SK-N-SH (cell line): ENCODE measurements around the gene ASAP3. TPM values are rescaled to one million over a fixed set of nuclear protein-coding genes. Genes with fewer than 3 reads are reported as not detected.

Experiments
- CTCF ChIA-PET: fragments of 300-600, 350-600 bp; formaldehyde crosslinking; extraction: SDS; loops from one replicate; lab custom pipeline; 2021; lab: Yijun Ruan, JAX
- POLR2A ChIA-PET: fragments of 350-600 bp; sonication (Branson Sonifier 250); formaldehyde crosslinking; extraction: SDS; loops from one replicate; lab custom pipeline; 2020; ENCODE audit warnings: antibody characterized with exemption, inconsistent platforms; lab: Yijun Ruan, JAX
- DNase-seq: peaks from one replicate; pipeline ENCODE4 v3.0.0; 2012
- H2AFZ ChIP-seq: fragments of 200-600 bp; sonication (generic); 2 replicates; pipeline ENCODE4 v1.8.1; 2016; ENCODE audit warnings: antibody characterized with exemption, mild to moderate bottlenecking, low read depth
- H3F3A ChIP-seq: fragments of 200-600 bp; sonication (generic); replicated peaks from 2 replicates; pipeline ENCODE3; 2016; ENCODE audit warnings: antibody characterized with exemption, mild to moderate bottlenecking; ENCODE audit not compliant: insufficient read depth
- H3K27ac ChIP-seq, 2 experiments: fragments of 200-500 bp in 1 of 2; fragments of 200-600 bp in 1 of 2; sonication (Bioruptor generic) in 1 of 2; sonication (generic), shearing (Covaris generic) in 1 of 2; 2 replicates each; pipeline versions ENCODE4 v1.5.1 to v1.6.1; 2014 to 2016; ENCODE audit warnings: low read depth in 2 of 2, inconsistent platforms in 1 of 2, low read length in 1 of 2, mild to moderate bottlenecking in 1 of 2, mixed read lengths in 1 of 2
- H3K27me3 ChIP-seq: fragments of 200-600 bp; sonication (generic), shearing (Covaris generic); 2 replicates; pipeline ENCODE4 v1.6.1; 2016; ENCODE audit warnings: mixed run types; ENCODE audit not compliant: insufficient read depth
- H3K36me3 ChIP-seq, 2 experiments: fragments of 200-500 bp in 1 of 2; fragments of 200-600 bp in 1 of 2; sonication (Bioruptor generic) in 1 of 2; sonication (generic) in 1 of 2; replicated peaks in 1 of 2; 2 replicates each; pipeline versions ENCODE3 to v1.5.1; 2014 to 2016; ENCODE audit warnings: low read length in 1 of 2, mild to moderate bottlenecking in 1 of 2; ENCODE audit not compliant: insufficient read depth in 2 of 2, control insufficient read depth in 1 of 2
- H3K4me1 ChIP-seq, 2 experiments: fragments of 200-500 bp in 1 of 2; fragments of 200-600 bp in 1 of 2; sonication (Bioruptor generic) in 1 of 2; sonication (generic), shearing (Covaris generic) in 1 of 2; 2 replicates each; pipeline versions ENCODE4 v1.5.1 to v1.6.1; 2014 to 2016; ENCODE audit warnings: low read depth in 1 of 2, low read length in 1 of 2, mixed run types in 1 of 2; ENCODE audit not compliant: insufficient read depth in 2 of 2, control insufficient read depth in 1 of 2
- H3K4me2 ChIP-seq: fragments of 200-600 bp; sonication (generic), shearing (Covaris generic); 2 replicates; pipeline ENCODE4 v1.6.1; 2017; ENCODE audit warnings: mixed run types
- H3K4me3 ChIP-seq, 2 experiments: fragments of 200-500 bp in 1 of 2; fragments of 200-600 bp in 1 of 2; sonication (Bioruptor generic) in 1 of 2; sonication (generic), shearing (Covaris generic) in 1 of 2; 2 replicates each; pipeline versions ENCODE4 v1.5.1 to v1.8.1; 2014 to 2016; ENCODE audit warnings: low read depth in 2 of 2, inconsistent platforms in 1 of 2, low read length in 1 of 2, mild to moderate bottlenecking in 1 of 2, mixed read lengths in 1 of 2, moderate library complexity in 1 of 2
- H3K79me2 ChIP-seq: fragments of 200-600 bp; sonication (generic); 2 replicates; pipeline ENCODE4 v1.8.1; 2017; ENCODE audit warnings: mild to moderate bottlenecking; ENCODE audit not compliant: insufficient read depth
- H3K9ac ChIP-seq: fragments of 200-600 bp; sonication (generic); 2 replicates; pipeline ENCODE4 v1.6.1; 2017; ENCODE audit warnings: mixed run types
- H3K9me2 ChIP-seq: fragments of 200-600 bp; sonication (generic); 2 replicates; pipeline ENCODE4 v1.6.1; 2017; ENCODE audit warnings: mixed run types
- H3K9me3 ChIP-seq: fragments of 200-600 bp; sonication (generic); 2 replicates; pipeline ENCODE4 v1.6.1; 2017; ENCODE audit warnings: mixed run types, mild to moderate bottlenecking, moderate library complexity
- H4K20me1 ChIP-seq: fragments of 200-600 bp; sonication (generic); 2 replicates; pipeline ENCODE4 v1.6.1; 2017; ENCODE audit warnings: mild to moderate bottlenecking, mixed run types; ENCODE audit not compliant: insufficient read depth
- FOSL2 ChIP-seq: IDR thresholded peaks from 2 replicates; pipeline ENCODE4 v1.4.0; 2012; ENCODE audit warnings: low read depth, mild to moderate bottlenecking, moderate library complexity, borderline replicate concordance
- GABPA ChIP-seq: IDR thresholded peaks from 2 replicates; pipeline ENCODE4 v1.4.0; 2012; ENCODE audit warnings: low read depth, mild to moderate bottlenecking
- GATA2 ChIP-seq: sonication (generic); formaldehyde crosslinking; IDR thresholded peaks from 2 replicates; pipeline ENCODE4 v1.5.0; 2020; ENCODE audit warnings: mild to moderate bottlenecking, missing genetic modification reagents
- JUND ChIP-seq: IDR thresholded peaks from 2 replicates; pipeline ENCODE4 v1.4.0; 2012
- MAX ChIP-seq: IDR thresholded peaks from 2 replicates; pipeline ENCODE4 v1.4.0; 2012; ENCODE audit warnings: low read depth
- MEF2A ChIP-seq: IDR thresholded peaks from 2 replicates; pipeline ENCODE4 v1.4.0; 2012; ENCODE audit warnings: low read depth, borderline replicate concordance
- NFIC ChIP-seq: IDR thresholded peaks from 2 replicates; pipeline ENCODE4 v1.4.0; 2012; ENCODE audit warnings: borderline replicate concordance
- NRF1 ChIP-seq: IDR thresholded peaks from 2 replicates; pipeline ENCODE4 v1.6.1; 2012; ENCODE audit warnings: low read depth, mild to moderate bottlenecking, low read length
- POLR2AphosphoS5 ChIP-seq: IDR thresholded peaks from 2 replicates; pipeline ENCODE4 v1.6.1; 2012; ENCODE audit warnings: low read depth, low read length
- RAD21 ChIP-seq: IDR thresholded peaks from 2 replicates; pipeline ENCODE4 v1.6.1; 2012; ENCODE audit warnings: mild to moderate bottlenecking, low read length
- RFX5 ChIP-seq: IDR thresholded peaks from 2 replicates; pipeline ENCODE4 v1.6.1; 2012; ENCODE audit warnings: mild to moderate bottlenecking, improper control_type of control experiment, low read length
- SIN3A ChIP-seq: IDR thresholded peaks from 2 replicates; pipeline ENCODE4 v1.6.1; 2012; ENCODE audit warnings: low read depth, mild to moderate bottlenecking, low read length, moderate library complexity, borderline replicate concordance
- SMC3 ChIP-seq: IDR thresholded peaks from 2 replicates; pipeline ENCODE4 v1.6.1; 2012; ENCODE audit warnings: low read depth, low read length, improper control_type of control experiment
- TAF1 ChIP-seq: IDR thresholded peaks from 2 replicates; pipeline ENCODE4 v1.6.1; 2012; ENCODE audit warnings: low read depth, mild to moderate bottlenecking, low read length, moderate library complexity, borderline replicate concordance
- TCF12 ChIP-seq: IDR thresholded peaks from 2 replicates; pipeline ENCODE4 v1.4.0; 2012
- USF1 ChIP-seq: IDR thresholded peaks from 2 replicates; pipeline ENCODE4 v1.4.0; 2012; ENCODE audit warnings: low read depth, borderline replicate concordance
- USF2 ChIP-seq: fragments of 150-350 bp; IDR thresholded peaks from 2 replicates; pipeline ENCODE4 v1.6.1; 2017; ENCODE audit warnings: antibody characterized with exemption, low read length, low read depth, borderline replicate concordance
- WGBS: methylation state at CpG from one replicate; pipeline ENCODE4 v1.1.6; 2017; ENCODE audit warnings: low lambda C conversion rate; 5-methylcytosine and 5-hydroxymethylcytosine counted together
- polyA plus RNA-seq, 3 experiments: library from polyadenylated mRNA; depleted of rRNA; stranded (reverse); fragments of >200 nt; gene quantifications; 2 replicates each; pipeline ENCODE4 v1.2.3, GENCODE V29; 2012
- TF ChIP-seq, protein P1 (sequence below): fragments of 200-600 bp; sonication (generic); IDR thresholded peaks from 2 replicates; pipeline ENCODE4 v1.6.1; 2017; ENCODE audit warnings: antibody characterized with exemption, mild to moderate bottlenecking, moderate library complexity

Gene ASAP3
- polyA plus RNA-seq, 1 of the 3 experiments (the other 2 are of a cell fraction) = 19.6 TPM

DNA sequence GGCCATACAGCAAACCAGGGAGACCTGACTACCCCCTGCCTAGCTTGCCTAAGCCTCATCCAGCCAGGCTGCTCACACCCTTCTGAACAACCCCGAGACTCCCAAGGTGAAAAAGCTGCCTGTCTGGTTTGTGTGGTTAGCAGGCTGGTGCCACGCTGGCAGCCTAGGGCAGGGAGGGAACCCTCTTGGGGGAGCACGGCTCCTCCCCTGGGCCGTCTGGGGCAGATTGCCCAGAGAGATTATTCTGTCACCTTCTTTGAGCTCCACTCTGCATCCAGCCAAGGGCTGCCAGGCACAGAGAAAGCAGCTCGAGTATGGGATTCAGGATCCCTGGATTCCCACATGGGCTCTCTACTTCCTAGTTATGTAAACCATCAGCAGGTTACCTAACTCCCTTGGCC, 32.0 kb downstream of the ASAP3 start:
- H3K79me2 ChIP-seq = no peaks in the 10 kb centered on the region

More for the DNA sequence above, 32.0 kb downstream of the ASAP3 start:
- Histone ChIP-seq H3K4me1 (peaks cover 0 to 18% of the 10 kb centered on the region in 2 experiments; a peak in 1 of 4 replicates), H3K9me3 (no peaks in the 10 kb centered on the region), H2AFZ (no peak overlapping the region), H3F3A (peaks cover 5% of the 10 kb centered on the region), H3K27me3 (no peaks in the 10 kb centered on the region), H3K36me3 (peaks cover 3 to 24% of the 10 kb centered on the region in 2 experiments), H3K4me2 (no peak overlapping the region), H3K9ac (no peak overlapping the region), H3K27ac (no peak overlapping the region; a peak in 1 of 4 replicates), H3K9me2 (no peaks in the 10 kb centered on the region), H3K4me3 (no peak overlapping the region), H4K20me1 (no peaks in the 10 kb centered on the region)
- WGBS = 59% methylated on average over 4 of the region's 5 CpGs
- DNase-seq = peak; percentile 54
- ChIA-PET CTCF (interaction anchor here (0.8 to 1.8 kb wide), 5 partner anchors 9 to 48 kb away, joined by 3 to 6 read pairs (median 3); no protein-coding TSS in a partner anchor), POLR2A (interaction anchor here (0.9 kb wide), 1 partner anchor 16 kb away, joined by 3 read pairs; no protein-coding TSS in a partner anchor)
- TF ChIP-seq TAF1 = no peak
- TF ChIP-seq, protein P1, sequence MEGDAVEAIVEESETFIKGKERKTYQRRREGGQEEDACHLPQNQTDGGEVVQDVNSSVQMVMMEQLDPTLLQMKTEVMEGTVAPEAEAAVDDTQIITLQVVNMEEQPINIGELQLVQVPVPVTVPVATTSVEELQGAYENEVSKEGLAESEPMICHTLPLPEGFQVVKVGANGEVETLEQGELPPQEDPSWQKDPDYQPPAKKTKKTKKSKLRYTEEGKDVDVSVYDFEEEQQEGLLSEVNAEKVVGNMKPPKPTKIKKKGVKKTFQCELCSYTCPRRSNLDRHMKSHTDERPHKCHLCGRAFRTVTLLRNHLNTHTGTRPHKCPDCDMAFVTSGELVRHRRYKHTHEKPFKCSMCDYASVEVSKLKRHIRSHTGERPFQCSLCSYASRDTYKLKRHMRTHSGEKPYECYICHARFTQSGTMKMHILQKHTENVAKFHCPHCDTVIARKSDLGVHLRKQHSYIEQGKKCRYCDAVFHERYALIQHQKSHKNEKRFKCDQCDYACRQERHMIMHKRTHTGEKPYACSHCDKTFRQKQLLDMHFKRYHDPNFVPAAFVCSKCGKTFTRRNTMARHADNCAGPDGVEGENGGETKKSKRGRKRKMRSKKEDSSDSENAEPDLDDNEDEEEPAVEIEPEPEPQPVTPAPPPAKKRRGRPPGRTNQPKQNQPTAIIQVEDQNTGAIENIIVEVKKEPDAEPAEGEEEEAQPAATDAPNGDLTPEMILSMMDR = no peak
- peak; percentile 64 for TF ChIP-seq GATA2 (CRISPR knock-in tag)
- 0 out of 2 replicates have a peak, but pooled peaks have one; percentile 16 for TF ChIP-seq MAX
- no peak for TF ChIP-seq RAD21
- peak; percentile 72 for TF ChIP-seq NFIC
- TF ChIP-seq SIN3A = no peak
- no peak for TF ChIP-seq FOSL2
- no peak for TF ChIP-seq GABPA
- TF ChIP-seq JUND = no peak
- no peak for TF ChIP-seq POLR2AphosphoS5
- no peak for TF ChIP-seq USF1
- no peak for TF ChIP-seq NRF1
- no peak for TF ChIP-seq SMC3
- TF ChIP-seq TCF12 = peak; percentile 14; the same call in 1 of the 2 replicates
- TF ChIP-seq USF2 = no peak
- no peak for TF ChIP-seq RFX5
- TF ChIP-seq MEF2A = no peak
